Subcutaneous abdominal adipose tissue (tissue), 5 donors: ENCODE results near the gene CNMD.
"Not testable (repeated sequence)": the region's sequence is repeated elsewhere in the genome, so short reads cannot be mapped to it uniquely, and the experiment has no call there.

Source experiments
- H3K27ac ChIP-seq: one replicate; pipeline ENCODE4 v1.7.0; 2013; ENCODE audit warnings: low read depth, mild to moderate bottlenecking, inconsistent platforms, low read length, moderate library complexity
- H3K27me3 ChIP-seq, 5 donors: one replicate each; pipeline ENCODE4 v1.7.0; 2013; ENCODE audit warnings: low read length in 5 of 5, inconsistent platforms in 1 of 5; ENCODE audit not compliant: control insufficient read depth in 5 of 5, insufficient read depth in 4 of 5
- H3K36me3 ChIP-seq, 5 donors: one replicate each; pipeline ENCODE4 v1.7.0; 2013; ENCODE audit warnings: low read length in 5 of 5; ENCODE audit not compliant: control insufficient read depth in 5 of 5, insufficient read depth in 5 of 5
- H3K4me1 ChIP-seq, 5 donors: one replicate each; pipeline ENCODE4 v1.7.0; 2013; ENCODE audit warnings: low read length in 5 of 5, mild to moderate bottlenecking in 3 of 5, moderate library complexity in 1 of 5; ENCODE audit not compliant: control insufficient read depth in 5 of 5, insufficient read depth in 5 of 5
- H3K4me3 ChIP-seq, 5 donors: one replicate each; pipeline ENCODE4 v1.7.0; 2013; ENCODE audit warnings: low read length in 5 of 5, low read depth in 1 of 5
- H3K9ac ChIP-seq, 5 donors: one replicate each; pipeline ENCODE4 v1.7.0; 2013; ENCODE audit warnings: low read length in 5 of 5, mild to moderate bottlenecking in 4 of 5, moderate library complexity in 3 of 5
- H3K9me3 ChIP-seq, 5 donors: one replicate each; pipeline ENCODE4 v1.7.0; 2013; ENCODE audit warnings: low read length in 5 of 5; ENCODE audit not compliant: control insufficient read depth in 5 of 5
- donor health status: healthy.
- donor health status: healthy.
- donor health status: healthy.
- donor health status: healthy.
- donor health status: healthy.

CNMD gene

DNA sequence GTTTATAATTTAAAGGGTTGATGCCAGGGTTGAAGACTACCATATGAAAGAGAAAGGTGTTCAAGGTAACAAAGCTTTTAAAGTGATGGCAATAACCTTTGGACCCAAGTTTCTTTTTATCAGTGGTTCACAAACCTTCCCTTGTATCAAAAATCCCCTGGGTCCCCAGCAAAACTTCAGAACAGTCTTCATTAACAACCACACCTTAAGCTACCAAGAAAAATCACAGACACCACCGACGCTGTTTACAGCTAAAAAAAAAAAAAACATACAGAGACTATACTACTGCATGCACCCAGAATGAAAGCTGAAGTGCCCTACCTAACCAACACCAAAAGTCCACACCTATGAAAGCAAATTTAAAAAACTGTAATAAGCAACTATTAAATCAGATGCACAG lies 13.4 kb downstream of the CNMD start:
- Histone ChIP-seq H3K9me3 (peaks cover 0 to 3% (median 0%) of the 10 kb centered on the region in 5 donors), H3K27ac (no peak overlapping the region), H3K9ac (no peak overlapping the region), H3K4me1 (no peaks in the 10 kb centered on the region), H3K36me3 (no peaks in the 10 kb centered on the region), H3K4me3 (no peak overlapping the region), H3K27me3 (no peaks in the 10 kb centered on the region)

DNA sequence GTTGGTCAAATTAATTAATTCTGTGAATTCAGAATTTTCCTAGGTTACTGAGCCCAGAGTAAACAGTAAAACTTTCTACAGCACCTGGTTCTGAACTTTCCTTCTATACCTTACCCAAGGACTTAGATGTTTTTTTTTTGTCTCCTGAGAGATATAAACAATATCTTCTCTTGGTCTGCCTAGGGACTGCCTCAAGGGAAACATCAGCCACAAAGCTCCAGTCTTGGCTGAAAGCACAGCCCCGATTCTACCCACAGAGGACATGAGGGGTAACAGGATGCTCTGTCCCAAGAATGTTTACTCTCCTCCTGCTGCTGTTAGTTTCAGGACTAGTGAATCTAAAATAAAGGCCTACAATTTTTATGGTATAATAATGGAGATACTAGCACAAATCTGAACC lies 14.3 kb downstream of the CNMD start:
- Histone ChIP-seq H3K4me3 (no peak overlapping the region), H3K27me3 (no peaks in the 10 kb centered on the region), H3K27ac (no peak overlapping the region), H3K9ac (no peak overlapping the region), H3K4me1 (no peaks in the 10 kb centered on the region), H3K9me3 (peaks cover 0 to 3% (median 0%) of the 10 kb centered on the region in 5 donors), H3K36me3 (no peaks in the 10 kb centered on the region)

DNA sequence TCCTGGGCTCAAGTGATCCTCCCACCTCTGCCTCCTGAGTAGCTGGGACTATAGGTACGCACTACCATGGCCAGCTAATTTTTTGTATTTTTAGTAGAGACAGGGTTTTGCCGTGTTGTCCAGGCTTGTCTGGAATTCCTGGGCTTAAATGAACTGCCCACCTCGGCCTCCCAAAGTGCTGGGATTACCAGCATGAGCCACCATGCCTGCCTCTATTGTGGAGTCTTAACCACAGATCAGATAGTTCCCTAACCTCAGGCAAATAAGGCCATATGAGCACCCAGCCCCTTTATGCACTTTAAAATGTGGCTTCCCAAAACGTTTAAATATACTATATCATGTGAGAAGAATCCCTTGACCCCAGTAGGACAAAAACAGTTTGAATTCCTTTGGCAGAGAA lies 16.4 kb downstream of the CNMD start:
- Histone ChIP-seq H3K4me3 (no peak overlapping the region), H3K36me3 (no peaks in the 10 kb centered on the region), H3K9ac (no peak overlapping the region), H3K9me3 (peaks cover 0 to 3% (median 0%) of the 10 kb centered on the region in 5 donors), H3K27ac (no peak overlapping the region), H3K4me1 (no peaks in the 10 kb centered on the region), H3K27me3 (no peaks in the 10 kb centered on the region)

DNA sequence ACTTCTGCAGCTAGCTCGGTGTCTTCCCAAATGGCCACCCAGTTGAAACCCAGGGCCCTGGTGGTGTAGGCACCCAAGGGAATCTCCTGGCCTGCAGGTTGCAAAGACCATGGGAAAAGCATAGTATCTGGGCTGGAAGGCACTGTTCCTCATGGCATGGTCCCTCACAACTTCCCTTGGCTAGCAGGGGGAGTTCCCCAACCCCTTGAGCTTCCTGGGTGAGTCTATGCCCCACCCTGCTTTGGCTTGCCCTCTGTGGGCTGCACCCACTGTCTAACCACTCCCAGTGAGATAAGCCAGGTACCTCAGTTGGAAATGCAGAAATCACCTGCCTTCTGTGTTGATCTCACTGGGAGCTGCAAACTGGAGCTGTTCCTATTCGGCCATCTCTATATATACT lies 18.3 kb downstream of the CNMD start:
- not testable (repeated sequence) for H3K27ac ChIP-seq, H3K4me3 ChIP-seq, H3K9me3 ChIP-seq, H3K4me1 ChIP-seq, H3K27me3 ChIP-seq, H3K36me3 ChIP-seq, H3K9ac ChIP-seq

DNA sequence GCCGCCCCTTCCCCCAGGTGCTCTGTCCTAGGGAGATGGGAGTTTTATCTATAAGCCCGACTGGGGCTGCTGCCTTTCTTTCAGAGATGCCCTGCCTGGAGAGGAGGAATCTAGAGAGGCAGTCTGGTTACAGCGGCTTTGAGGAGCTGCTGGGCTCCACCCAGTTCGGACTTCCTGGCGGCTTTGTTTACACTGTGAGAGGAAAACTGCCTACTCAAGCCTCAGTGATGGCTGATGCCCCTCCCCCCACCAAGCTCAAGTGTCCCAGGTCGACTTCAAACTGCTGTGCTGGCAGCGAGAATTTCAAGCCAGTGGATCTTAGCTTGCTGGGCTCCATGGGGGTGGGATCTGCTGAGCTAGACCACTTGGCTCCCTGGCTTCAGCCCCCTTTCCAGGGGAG lies 18.7 kb downstream of the CNMD start:
- H3K36me3 ChIP-seq, H3K9me3 ChIP-seq, H3K4me3 ChIP-seq, H3K9ac ChIP-seq, H3K27me3 ChIP-seq, H3K4me1 ChIP-seq, H3K27ac ChIP-seq: not testable (repeated sequence)

DNA sequence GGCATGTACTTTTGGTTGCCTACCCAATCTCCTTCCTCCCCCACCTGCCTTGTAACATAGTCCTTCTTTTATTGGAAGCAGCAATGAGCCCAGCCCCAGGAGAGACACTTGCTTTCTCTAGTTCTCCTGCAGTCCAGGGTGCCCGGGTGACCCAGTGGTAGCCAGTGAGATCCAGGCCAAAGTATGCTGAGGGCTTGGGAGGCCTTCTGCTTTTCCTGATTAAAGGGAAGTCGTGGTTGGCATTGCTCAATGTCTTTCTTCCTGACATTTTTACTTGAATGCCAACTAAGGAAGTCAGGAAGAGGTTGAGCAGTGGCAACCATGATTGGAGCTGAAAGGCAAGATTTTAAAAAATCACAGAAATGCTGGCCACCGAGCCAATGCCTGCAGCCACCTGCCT lies 25.7 kb downstream of the CNMD start:
- H3K27me3 ChIP-seq, result no peaks in the 10 kb centered on the region
- peaks cover 0 to 6% (median 0%) of the 10 kb centered on the region in 5 donors for H3K4me1 ChIP-seq
- no peaks in the 10 kb centered on the region for H3K36me3 ChIP-seq
- H3K9me3 ChIP-seq, result no peaks in the 10 kb centered on the region
- no peak overlapping the region for H3K9ac ChIP-seq
- no peak overlapping the region for H3K4me3 ChIP-seq
- H3K27ac ChIP-seq, result no peak overlapping the region

DNA sequence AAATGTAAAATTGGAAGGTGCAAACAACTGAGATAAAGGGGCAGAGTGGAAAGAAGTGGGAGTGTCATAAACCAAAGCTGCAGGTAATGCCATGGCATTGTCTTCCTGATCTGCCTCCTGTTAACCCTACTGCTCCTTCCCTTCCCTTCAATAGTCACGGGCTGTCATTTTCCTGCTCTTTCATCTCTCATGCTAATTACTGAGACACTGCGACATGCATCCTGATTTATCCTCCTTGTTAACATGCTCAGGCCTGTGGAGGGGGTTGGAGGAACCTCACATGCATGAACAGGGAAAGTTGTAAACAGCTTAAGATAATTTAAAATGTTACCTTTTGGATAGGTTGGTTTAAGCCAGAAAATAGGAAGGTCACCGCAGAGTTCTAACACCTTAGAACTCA lies 27.2 kb downstream of the CNMD start:
- Histone ChIP-seq H3K36me3 (no peaks in the 10 kb centered on the region), H3K9me3 (no peaks in the 10 kb centered on the region), H3K4me3 (no peak overlapping the region), H3K27me3 (no peaks in the 10 kb centered on the region), H3K27ac (no peak overlapping the region), H3K9ac (no peak overlapping the region), H3K4me1 (peaks cover 0 to 6% (median 0%) of the 10 kb centered on the region in 5 donors)

DNA sequence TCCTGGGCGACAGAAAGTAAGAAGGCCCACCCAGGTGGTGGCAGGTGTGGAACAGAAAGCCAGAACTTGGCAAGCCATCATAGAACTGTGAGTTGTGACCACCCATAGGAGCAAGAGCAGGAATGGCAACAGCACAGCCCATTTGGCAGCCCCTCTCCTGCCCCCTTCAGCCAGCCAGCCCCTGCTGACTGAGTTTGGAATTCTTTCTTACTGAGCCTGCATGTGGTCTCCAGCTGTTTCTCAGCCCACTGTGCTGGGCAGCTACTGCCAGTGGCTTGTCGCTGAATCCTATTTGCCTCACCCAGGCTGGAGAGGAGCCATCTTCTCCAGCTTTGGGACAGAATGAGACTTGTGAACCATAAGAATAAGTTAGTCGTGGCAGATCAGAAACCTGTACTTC lies 28.3 kb downstream of the CNMD start:
- no peak overlapping the region for H3K4me3 ChIP-seq
- H3K9me3 ChIP-seq, result no peaks in the 10 kb centered on the region
- peaks cover 0 to 6% (median 0%) of the 10 kb centered on the region in 5 donors for H3K4me1 ChIP-seq
- no peak overlapping the region for H3K27ac ChIP-seq
- no peak overlapping the region for H3K9ac ChIP-seq
- H3K36me3 ChIP-seq, result no peaks in the 10 kb centered on the region
- no peaks in the 10 kb centered on the region for H3K27me3 ChIP-seq

DNA sequence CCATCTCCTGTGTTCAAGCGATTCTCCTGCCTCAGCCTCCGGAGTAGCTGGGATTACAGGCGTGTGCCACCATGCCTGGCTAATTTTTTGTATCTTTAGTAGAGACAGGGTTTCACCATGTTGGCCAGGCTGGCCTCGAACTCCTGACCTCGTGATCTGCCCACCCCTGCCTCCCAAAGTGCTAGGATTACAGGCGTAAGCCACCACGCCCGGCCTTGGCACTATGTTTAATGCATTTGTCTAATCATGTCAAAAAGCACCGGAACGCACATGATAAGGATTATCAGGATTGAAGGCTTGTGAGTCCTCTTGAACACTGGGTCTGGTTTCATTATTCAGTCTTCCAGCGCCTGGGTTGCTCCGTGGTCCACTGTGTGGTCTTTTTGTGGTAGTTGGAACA lies 31.4 kb downstream of the CNMD start:
- H3K27me3 ChIP-seq, H3K4me3 ChIP-seq, H3K9me3 ChIP-seq, H3K36me3 ChIP-seq, H3K27ac ChIP-seq, H3K9ac ChIP-seq, H3K4me1 ChIP-seq: not testable (repeated sequence)

DNA sequence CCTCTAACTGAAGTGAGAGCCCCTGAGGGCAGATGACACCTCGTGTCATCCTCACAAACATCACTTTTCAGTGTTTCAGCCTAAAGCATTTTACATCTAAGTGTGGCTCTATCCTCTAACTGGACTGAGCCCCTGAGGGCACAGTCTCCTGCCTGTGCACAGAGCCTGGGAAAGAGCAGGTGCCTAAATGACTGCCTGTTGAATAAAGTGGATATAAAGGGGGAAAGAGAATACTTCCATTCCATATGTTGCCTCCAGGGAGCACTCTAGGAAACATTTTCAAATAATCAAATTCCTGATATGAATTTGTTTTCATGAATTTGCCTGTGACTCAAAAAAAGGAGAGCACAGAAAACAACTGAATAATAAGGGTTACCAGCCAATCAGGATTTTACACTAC lies 32.2 kb downstream of the CNMD start:
- Histone ChIP-seq H3K27ac (no peak overlapping the region), H3K36me3 (no peaks in the 10 kb centered on the region), H3K4me3 (no peak overlapping the region), H3K4me1 (peaks cover 0 to under 1% (median 0%) of the 10 kb centered on the region in 5 donors), H3K9me3 (no peaks in the 10 kb centered on the region), H3K9ac (no peak overlapping the region), H3K27me3 (no peaks in the 10 kb centered on the region)

DNA sequence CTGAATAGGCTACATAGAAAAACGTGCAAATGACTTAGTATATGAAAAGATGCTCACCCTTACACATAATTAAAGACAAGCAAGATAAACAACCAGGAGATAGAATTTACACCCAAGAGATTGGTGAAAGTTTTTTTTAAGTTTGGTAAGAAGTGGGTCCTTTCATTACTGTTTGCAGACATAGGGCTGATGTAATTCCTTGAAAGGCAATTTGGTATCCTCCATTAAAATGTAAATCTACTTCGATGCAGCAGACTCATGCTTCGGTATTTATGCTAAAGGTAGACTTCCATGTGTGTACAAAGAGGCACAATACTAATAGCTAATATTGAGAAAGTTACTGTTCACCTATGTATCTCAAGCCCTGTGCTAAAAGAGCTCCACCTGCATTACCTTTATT lies 33.5 kb downstream of the CNMD start:
- H3K27me3 ChIP-seq, result no peaks in the 10 kb centered on the region
- H3K36me3 ChIP-seq, result no peaks in the 10 kb centered on the region
- no peak overlapping the region for H3K27ac ChIP-seq
- peaks cover 0 to 7% (median 0%) of the 10 kb centered on the region in 5 donors for H3K4me1 ChIP-seq
- no peaks in the 10 kb centered on the region for H3K9me3 ChIP-seq
- H3K4me3 ChIP-seq, result no peak overlapping the region
- no peak overlapping the region for H3K9ac ChIP-seq
